Neuron (in vitro differentiated cells): ENCODE measurements around the gene CTBP1.

Source experiments
- H2AFZ ChIP-seq: one replicate; pipeline ENCODE4 v1.6.1; 2013; ENCODE audit warnings: low read depth, mild to moderate bottlenecking, inconsistent platforms, low read length, moderate library complexity
- H3K27me3 ChIP-seq: one replicate; pipeline ENCODE4 v1.6.1; 2013; ENCODE audit warnings: low read length; ENCODE audit not compliant: insufficient read depth
- H3K36me3 ChIP-seq: one replicate; pipeline ENCODE4 v1.6.1; 2013; ENCODE audit warnings: low read length; ENCODE audit not compliant: insufficient read depth
- H3K4me1 ChIP-seq: one replicate; pipeline ENCODE4 v1.6.1; 2013; ENCODE audit warnings: low read length; ENCODE audit not compliant: insufficient read depth
- H3K4me3 ChIP-seq: 2 replicates; pipeline ENCODE4 v1.5.1; 2013; ENCODE audit warnings: mild to moderate bottlenecking, low read length, moderate library complexity
- H3K9me3 ChIP-seq: one replicate; pipeline ENCODE4 v1.6.1; 2013; ENCODE audit warnings: low read length

The CTBP1 gene

GRCh38 chr4:1271686-1272085, 22.8 kb upstream of the CTBP1 start:
- Histone ChIP-seq H3K4me3 (no peak overlapping the region), H2AFZ (no peak overlapping the region), H3K27me3 (no peaks in the 10 kb centered on the region), H3K9me3 (no peaks in the 10 kb centered on the region), H3K36me3 (no peaks in the 10 kb centered on the region), H3K4me1 (peaks cover 2% of the 10 kb centered on the region)

DNA sequence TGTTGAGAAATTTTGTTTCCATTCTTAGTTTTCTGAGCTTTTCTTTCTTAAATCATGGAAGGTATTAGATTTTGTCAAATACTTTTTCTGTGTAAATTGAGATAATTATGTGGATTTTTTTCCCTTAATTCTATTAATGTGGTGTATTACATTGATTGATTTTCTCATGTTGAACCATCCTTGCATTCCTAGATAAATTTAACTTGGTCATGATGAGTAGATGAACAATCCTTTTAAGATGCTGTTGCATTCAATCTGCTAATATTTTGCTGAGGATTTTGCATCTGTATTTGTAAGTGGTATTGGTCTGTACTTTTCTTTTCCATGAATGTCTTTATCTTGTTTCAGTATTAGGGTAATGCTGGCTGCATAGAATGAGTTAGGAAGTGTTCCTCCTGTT, 20.3 kb upstream of the CTBP1 start:
- no peak overlapping the region for H3K4me3 ChIP-seq
- no peaks in the 10 kb centered on the region for H3K4me1 ChIP-seq
- H3K9me3 ChIP-seq = peaks cover 5% of the 10 kb centered on the region
- H3K27me3 ChIP-seq = no peaks in the 10 kb centered on the region
- no peak overlapping the region for H2AFZ ChIP-seq
- no peaks in the 10 kb centered on the region for H3K36me3 ChIP-seq

GRCh38 chr4:1266881-1267763, 18.2 kb upstream of the CTBP1 start:
- Histone ChIP-seq H3K27me3 (no peaks in the 10 kb centered on the region), H3K9me3 (peaks cover 5% of the 10 kb centered on the region), H2AFZ (no peak overlapping the region), H3K36me3 (no peaks in the 10 kb centered on the region), H3K4me1 (no peaks in the 10 kb centered on the region), H3K4me3 (no peak overlapping the region)

DNA sequence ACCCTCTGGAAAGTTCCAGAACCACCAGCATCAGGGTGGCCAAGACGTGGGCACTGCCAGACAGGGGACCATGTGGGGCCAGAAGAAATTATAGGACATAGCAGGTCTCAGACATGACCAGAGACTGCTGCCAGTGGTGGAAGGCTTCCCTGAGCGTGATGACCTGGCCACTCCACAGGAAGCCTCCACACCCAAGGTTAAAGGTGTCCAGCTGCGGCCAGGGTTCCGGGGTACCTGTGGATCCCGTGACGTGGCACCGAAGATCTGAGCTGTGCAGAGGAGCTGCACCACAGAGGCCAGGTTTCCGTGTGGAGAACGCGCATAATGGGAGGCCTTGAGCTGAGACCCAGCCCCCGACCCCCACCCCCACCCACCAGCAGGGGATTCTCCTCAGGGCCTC, 16.4 kb upstream of the CTBP1 start:
- H3K36me3 ChIP-seq = no peaks in the 10 kb centered on the region
- H3K4me3 ChIP-seq = no peak overlapping the region
- H2AFZ ChIP-seq = no peak overlapping the region
- H3K9me3 ChIP-seq = peaks cover 5% of the 10 kb centered on the region
- H3K4me1 ChIP-seq = no peaks in the 10 kb centered on the region
- H3K27me3 ChIP-seq = no peaks in the 10 kb centered on the region

- no peaks in the 10 kb centered on the region for H3K4me1 ChIP-seq
- H2AFZ ChIP-seq = no peak overlapping the region
- peaks cover 5% of the 10 kb centered on the region for H3K9me3 ChIP-seq
- no peak overlapping the region for H3K4me3 ChIP-seq
- no peaks in the 10 kb centered on the region for H3K27me3 ChIP-seq
- no peaks in the 10 kb centered on the region for H3K36me3 ChIP-seq
These were observed 16.0 kb upstream of the CTBP1 start for GRCh38 chr4:1264942-1265341.

GRCh38 chr4:1261107-1261928, 12.4 kb upstream of the CTBP1 start:
- H3K36me3 ChIP-seq = no peaks in the 10 kb centered on the region
- H3K4me3 ChIP-seq = no peak overlapping the region
- H3K9me3 ChIP-seq = peaks cover 5% of the 10 kb centered on the region
- H3K27me3 ChIP-seq = no peaks in the 10 kb centered on the region
- no peak overlapping the region for H2AFZ ChIP-seq
- H3K4me1 ChIP-seq = no peaks in the 10 kb centered on the region

DNA sequence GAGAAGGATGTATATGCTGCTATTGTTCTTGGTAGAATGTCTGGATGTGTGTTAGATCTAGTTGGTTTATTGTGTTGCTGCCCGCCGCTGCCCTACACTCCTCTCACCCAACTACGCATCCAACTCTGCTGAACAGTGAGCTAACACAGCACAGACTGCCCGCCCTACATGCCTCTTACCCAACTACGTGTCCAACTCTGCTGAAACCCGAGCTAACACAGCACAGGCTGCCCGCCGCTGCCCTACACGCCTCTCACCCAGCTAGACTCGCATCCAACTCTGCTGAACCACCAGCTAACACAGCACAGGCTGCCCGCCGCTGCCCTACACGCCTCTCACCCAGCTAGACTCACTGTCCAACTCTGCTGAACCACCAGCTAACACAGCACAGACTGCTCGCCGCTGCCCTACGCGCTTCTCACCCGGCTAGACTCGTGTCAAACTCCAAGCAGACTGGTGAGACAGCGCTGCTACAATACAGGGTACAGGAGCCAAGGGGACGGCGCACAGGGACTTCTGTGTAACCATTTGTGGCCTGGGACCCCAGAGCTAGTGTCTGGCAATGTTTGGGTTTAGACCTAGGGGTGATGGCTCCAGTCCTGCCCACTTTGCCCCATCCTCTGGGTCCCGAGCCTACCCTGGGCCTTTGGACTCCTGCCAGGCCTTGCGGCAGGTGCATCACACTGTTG, 11.6 kb upstream of the CTBP1 start:
- Histone ChIP-seq H3K4me3 (no peak overlapping the region), H3K9me3 (peaks cover 5% of the 10 kb centered on the region), H3K36me3 (no peaks in the 10 kb centered on the region), H2AFZ (no peak overlapping the region), H3K4me1 (no peaks in the 10 kb centered on the region), H3K27me3 (no peaks in the 10 kb centered on the region)

DNA sequence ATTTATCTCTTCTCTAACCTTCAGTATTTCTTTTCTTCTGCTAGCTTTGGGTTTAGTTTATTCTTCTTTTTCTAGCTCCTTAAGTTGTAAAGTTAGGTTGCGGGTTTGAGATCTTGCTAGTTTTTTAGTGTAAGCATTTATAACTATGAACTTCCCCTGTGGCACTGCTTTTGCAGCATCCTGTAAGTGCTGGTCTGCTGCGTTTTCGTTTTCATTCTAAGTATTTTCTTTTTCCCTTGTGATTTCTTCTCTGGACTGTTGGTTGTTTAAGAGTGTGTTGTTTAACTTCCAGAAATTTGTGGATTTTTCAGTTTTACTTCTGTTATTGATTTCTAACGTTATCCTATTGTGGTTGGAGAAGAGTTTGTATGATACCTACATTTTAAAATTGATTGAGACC, 11.0 kb upstream of the CTBP1 start:
- Histone ChIP-seq H3K27me3 (no peaks in the 10 kb centered on the region), H3K4me1 (no peaks in the 10 kb centered on the region), H3K9me3 (peaks cover 3% of the 10 kb centered on the region), H3K4me3 (no peak overlapping the region), H2AFZ (no peak overlapping the region), H3K36me3 (no peaks in the 10 kb centered on the region)

DNA sequence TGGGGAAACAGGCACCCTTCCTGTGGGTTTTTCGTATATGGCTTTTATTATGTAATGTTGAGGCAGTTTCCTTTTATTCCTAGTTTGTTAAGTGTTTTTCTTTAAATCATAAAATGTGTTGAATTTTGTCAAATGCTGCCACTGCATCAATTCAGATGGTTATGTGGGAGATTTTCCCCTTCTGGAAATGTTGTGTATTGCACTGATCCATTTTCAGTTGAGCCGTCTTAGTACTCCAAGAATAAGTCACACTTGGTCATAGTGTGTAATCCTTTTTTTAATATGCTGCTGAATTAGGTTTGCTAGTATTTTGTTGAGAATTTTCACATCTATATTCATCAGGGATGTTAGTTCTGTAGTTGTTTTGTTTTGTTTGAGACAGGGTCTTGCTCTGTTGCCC, 9.5 kb upstream of the CTBP1 start:
- Histone ChIP-seq H3K4me3 (no peak overlapping the region), H3K27me3 (no peaks in the 10 kb centered on the region), H3K9me3 (peaks cover 4% of the 10 kb centered on the region), H3K36me3 (no peaks in the 10 kb centered on the region), H2AFZ (no peak overlapping the region), H3K4me1 (no peaks in the 10 kb centered on the region)

DNA sequence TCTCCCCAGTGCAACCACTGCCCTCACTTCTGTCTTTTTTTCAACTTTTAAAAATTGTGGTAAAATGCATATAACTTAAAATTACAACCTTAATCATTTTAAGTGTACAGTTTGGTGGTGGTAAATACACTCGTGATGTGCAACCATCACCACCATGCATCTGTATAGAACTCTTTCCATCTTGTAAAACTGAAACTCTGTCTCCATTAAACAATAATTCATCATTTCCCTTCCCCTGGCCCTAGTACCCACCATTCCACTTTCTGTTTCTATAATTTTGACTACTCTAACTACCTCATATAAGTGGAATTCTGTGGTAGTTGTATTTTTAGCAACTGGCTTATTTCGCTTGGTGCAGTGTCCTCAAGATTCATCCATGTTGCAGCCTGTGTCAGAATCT, 6.8 kb upstream of the CTBP1 start:
- Histone ChIP-seq H3K27me3 (no peaks in the 10 kb centered on the region), H3K4me1 (no peaks in the 10 kb centered on the region), H3K4me3 (no peak overlapping the region), H2AFZ (no peak overlapping the region), H3K9me3 (peaks cover 23% of the 10 kb centered on the region), H3K36me3 (peaks cover 16% of the 10 kb centered on the region)

DNA sequence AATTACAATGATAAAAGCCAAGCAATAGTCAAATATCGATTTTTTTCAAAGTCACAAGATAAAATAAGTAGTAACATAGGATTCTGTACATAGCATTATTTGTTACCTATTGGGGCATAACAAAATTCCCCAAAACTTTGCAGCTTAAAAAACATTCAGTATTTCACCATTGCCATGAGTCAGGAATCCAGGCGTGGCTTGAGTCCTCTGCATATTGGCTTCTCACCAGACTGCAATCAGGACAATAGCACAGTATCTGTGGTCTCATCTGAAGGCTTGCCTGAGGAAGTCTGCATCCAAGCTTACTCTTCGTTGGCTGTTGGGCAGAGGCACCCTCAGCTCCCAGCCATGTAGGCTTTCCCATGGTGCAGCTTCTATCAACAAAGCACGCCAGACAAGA, 6.2 kb upstream of the CTBP1 start:
- H2AFZ ChIP-seq = no peak overlapping the region
- peaks cover 23% of the 10 kb centered on the region for H3K9me3 ChIP-seq
- peaks cover 17% of the 10 kb centered on the region for H3K36me3 ChIP-seq
- H3K4me1 ChIP-seq = peaks cover 3% of the 10 kb centered on the region
- H3K27me3 ChIP-seq = no peaks in the 10 kb centered on the region
- no peak overlapping the region for H3K4me3 ChIP-seq

GRCh38 chr4:1253831-1254230, 4.9 kb upstream of the CTBP1 start:
- Histone ChIP-seq H3K27me3 (no peaks in the 10 kb centered on the region), H3K36me3 (peaks cover 17% of the 10 kb centered on the region), H3K4me3 (no peak overlapping the region), H3K4me1 (peaks cover 9% of the 10 kb centered on the region), H2AFZ (no peak overlapping the region), H3K9me3 (peaks cover 23% of the 10 kb centered on the region)

DNA sequence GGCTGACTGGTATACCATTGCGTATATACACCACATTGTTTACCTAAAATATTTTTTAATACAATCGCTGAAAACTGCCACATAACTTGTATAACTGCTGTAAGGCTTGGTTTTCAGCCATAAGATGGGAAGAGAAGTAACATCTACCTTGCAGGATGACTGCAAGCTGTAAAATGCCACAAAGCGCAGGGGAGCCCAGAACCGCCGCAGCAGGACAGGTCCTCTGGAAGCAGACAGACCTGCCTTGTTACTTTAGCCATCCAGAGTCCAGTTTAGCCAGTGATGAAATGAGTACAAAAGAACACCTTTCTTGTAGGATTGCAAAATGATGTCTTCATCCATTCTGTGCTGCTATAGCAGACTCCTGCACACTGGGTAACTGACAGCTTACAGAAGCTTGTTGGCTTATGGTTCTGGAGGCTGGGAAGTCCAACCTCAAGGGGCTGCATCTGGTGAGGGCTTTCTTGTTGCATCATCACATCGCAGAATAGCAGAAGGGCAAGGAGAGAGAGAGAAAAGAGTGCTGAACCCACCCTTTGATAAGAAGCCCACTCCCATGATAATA, 4.1 kb upstream of the CTBP1 start:
- H3K27me3 ChIP-seq = no peaks in the 10 kb centered on the region

More for the DNA sequence above, 4.1 kb upstream of the CTBP1 start:
- Histone ChIP-seq H3K4me3 (no peak overlapping the region), H3K9me3 (peaks cover 23% of the 10 kb centered on the region), H3K4me1 (peaks cover 9% of the 10 kb centered on the region), H3K36me3 (peaks cover 17% of the 10 kb centered on the region), H2AFZ (no peak overlapping the region)
